AML-193 (cell line): ENCODE measurements around the gene TRIM47.

Experiments
- DNase-seq, 2 experiments: peaks; one replicate each; lab custom pipeline; 2025; lab: John Stamatoyannopoulos, UW

The TRIM47 gene

GRCh38 chr17:75878174-75878998 is at the start of gene TRIM47:
TRIM47 (minus strand) TSS chr17:75878581; CDS start chr17:75878548, 33 bp downstream.
- DNase-seq, result no peak

GRCh38 chr17:75927286-75927922 is 49.0 kb upstream of the TRIM47 start:
- DNase-seq, result peak; percentile 31 to 40

- DNase-seq, result no peak
Observed at GRCh38 chr17:75926456-75926855, 48.1 kb upstream of the TRIM47 start.

- DNase-seq, result no peak
Observed at GRCh38 chr17:75925912-75926311, 47.5 kb upstream of the TRIM47 start.

- no peak for DNase-seq
Observed at GRCh38 chr17:75925103-75925502, 46.7 kb upstream of the TRIM47 start.

GRCh38 chr17:75922963-75923874 is 44.8 kb upstream of the TRIM47 start:
- DNase-seq, result no peak

GRCh38 chr17:75922173-75922961 is 44.0 kb upstream of the TRIM47 start:
- DNase-seq, result no peak

GRCh38 chr17:75921596-75921995 is 43.2 kb upstream of the TRIM47 start:
- DNase-seq, result no peak

- no peak for DNase-seq
Observed at GRCh38 chr17:75920045-75920560, 41.7 kb upstream of the TRIM47 start.

GRCh38 chr17:75919611-75920010 is 41.2 kb upstream of the TRIM47 start:
- no peak for DNase-seq

GRCh38 chr17:75917917-75918445 is 39.6 kb upstream of the TRIM47 start:
- no peak for DNase-seq

GRCh38 chr17:75917141-75917916 is 38.9 kb upstream of the TRIM47 start:
- no peak for DNase-seq

GRCh38 chr17:75915268-75915667 is 36.9 kb upstream of the TRIM47 start:
- DNase-seq, result no peak

- DNase-seq, result no peak
Observed at GRCh38 chr17:75914643-75915267, 36.4 kb upstream of the TRIM47 start.

- DNase-seq, result no peak
Observed at GRCh38 chr17:75913537-75914210, 35.3 kb upstream of the TRIM47 start.

- DNase-seq, result no peak
Observed at GRCh38 chr17:75910699-75911098, 32.3 kb upstream of the TRIM47 start.

- no peak for DNase-seq
Observed at GRCh38 chr17:75909812-75910274, 31.5 kb upstream of the TRIM47 start.

GRCh38 chr17:75909051-75909811 is 30.9 kb upstream of the TRIM47 start:
- DNase-seq, result no peak
